Hepatocyte (in vitro differentiated cells): ENCODE data around the gene INPP5D.

Experiments used
- CTCF ChIP-seq: fragments of 200-600 bp; sonication (generic); IDR thresholded peaks from 2 replicates; pipeline ENCODE4 v1.5.1; 2016; ENCODE audit warnings: antibody characterized with exemption, mild to moderate bottlenecking; ENCODE audit not compliant: poor library complexity
- EZH2 ChIP-seq: fragments of 200-600 bp; sonication (generic); IDR thresholded peaks from 2 replicates; pipeline ENCODE4 v1.6.1; 2016; ENCODE audit warnings: antibody characterized with exemption, mild to moderate bottlenecking, borderline replicate concordance

- TF ChIP-seq CTCF (no peak), EZH2 (no peak)
Observed at GRCh38 chr2:233119123-233119522, 59.0 kb downstream of the INPP5D start.
